ENCODE measurements around the gene SCAF4. TPM values are rescaled to one million over a fixed set of nuclear protein-coding genes. Genes with fewer than 3 reads are reported as not detected.
A peak's percentile ranks its signal among the peaks of the same experiment; 100 is the strongest.

SCAF4 gene
- total RNA-seq, 1 donor from 2014 or later = 31.9 TPM

DNA sequence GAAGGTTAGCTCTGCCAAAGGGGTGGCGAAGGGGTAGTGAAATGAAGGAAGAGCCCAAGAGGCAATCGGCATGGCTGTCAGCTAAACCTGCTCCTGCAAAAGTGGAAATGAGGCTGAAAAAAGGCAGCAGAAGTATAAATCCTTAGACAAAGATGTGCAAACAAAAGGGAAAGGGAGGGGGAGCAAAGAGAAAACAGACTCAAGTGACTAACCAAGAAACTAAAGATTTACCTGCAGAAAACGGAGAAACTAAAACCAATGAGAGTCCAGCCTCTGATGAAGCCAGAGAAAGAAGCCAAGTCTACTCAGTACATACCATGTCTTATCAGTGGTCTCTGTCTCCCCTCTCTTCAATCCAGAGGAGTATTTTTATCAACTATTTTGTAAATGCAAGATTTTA is 25.4 kb downstream of the SCAF4 start:
- no peak for TF ChIP-seq EZH2phosphoT487 (IDR thresholded peaks at IDR 0.05)
- no peak for TF ChIP-seq CTCF (IDR thresholded peaks at IDR 0.05)
- TF ChIP-seq EZH2 (IDR thresholded peaks at IDR 0.05) = no peak
- Histone ChIP-seq H4K20me1 (ENCODE audit: low read depth) (peaks cover 85% of the 10 kb centered on the region), H3K9ac (no peak overlapping the region), H3K79me2 (ENCODE audit: low read depth) (peaks cover 100% of the 10 kb centered on the region), H3K27me3 (no peaks in the 10 kb centered on the region), H3K36me3 (peaks cover 26% of the 10 kb centered on the region), H3K9me3 (ENCODE audit: low read depth) (no peaks in the 10 kb centered on the region), H3K27ac (peak overlapping the region; percentile 64), H3F3A (ENCODE audit: low read depth) (peaks cover 24% of the 10 kb centered on the region), H3K4me2 (peak overlapping the region; percentile 17), H3K4me3 (no peak overlapping the region), H2AFZ (replicated peaks) (no peak overlapping the region), H3K4me1 (peaks cover 12% of the 10 kb centered on the region)
- DNase-seq (ENCODE audit: low spot score) = peak; percentile 12
- no peak overlapping the region for H3K4me3 Mint-ChIP-seq
- peaks cover 17% of the 10 kb centered on the region for H3K36me3 Mint-ChIP-seq
- H3K4me1 Mint-ChIP-seq = peaks cover 6% of the 10 kb centered on the region
- H3K9me3 Mint-ChIP-seq = no peaks in the 10 kb centered on the region
- peak overlapping the region; percentile 20 for H3K27ac Mint-ChIP-seq
- H3K27me3 Mint-ChIP-seq (ENCODE audit: insufficient read depth, low read depth) = peaks cover 4% of the 10 kb centered on the region

DNA sequence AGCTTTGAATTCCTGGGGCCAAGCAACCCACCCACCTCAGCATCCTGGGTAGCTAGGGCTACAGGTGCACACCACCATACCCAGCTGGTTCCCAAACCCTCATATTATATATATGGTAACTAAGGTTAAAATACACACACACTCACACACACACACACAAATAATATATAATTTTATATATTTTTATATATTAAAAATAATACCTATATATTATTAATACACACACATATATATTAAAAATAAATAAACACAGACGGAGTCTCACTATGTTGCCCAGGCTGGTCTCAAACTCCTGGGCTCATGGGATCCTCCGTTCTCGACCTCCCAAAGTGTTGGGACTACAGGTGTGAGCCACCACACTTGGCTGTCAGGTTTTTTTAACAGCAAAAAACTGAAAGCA is 31.9 kb downstream of the SCAF4 start:
- H3K27ac Mint-ChIP-seq = no peak overlapping the region

GRCh38 chr21:31698461-31698860 is 33.5 kb downstream of the SCAF4 start:
- H3K9ac ChIP-seq = no peak overlapping the region
- no peak overlapping the region for H3K4me2 ChIP-seq
- no peaks in the 10 kb centered on the region for H3K4me1 ChIP-seq
- peaks cover 10% of the 10 kb centered on the region for H3F3A ChIP-seq (ENCODE audit: low read depth)
- peaks cover 64% of the 10 kb centered on the region for H3K36me3 ChIP-seq
- peaks cover 34% of the 10 kb centered on the region for H3K36me3 Mint-ChIP-seq
- no peak overlapping the region for H2AFZ ChIP-seq (replicated peaks)
- no peaks in the 10 kb centered on the region for H3K27me3 ChIP-seq
- H3K79me2 ChIP-seq (ENCODE audit: low read depth) = peaks cover 57% of the 10 kb centered on the region
- H3K4me3 Mint-ChIP-seq = no peak overlapping the region
- H3K27me3 Mint-ChIP-seq (ENCODE audit: insufficient read depth, low read depth) = no peaks in the 10 kb centered on the region
- no peaks in the 10 kb centered on the region for H3K9me3 Mint-ChIP-seq
- H3K4me3 ChIP-seq = no peak overlapping the region
- peaks cover 12% of the 10 kb centered on the region for H4K20me1 ChIP-seq (ENCODE audit: low read depth)
- no peak overlapping the region for H3K27ac ChIP-seq
- H3K4me1 Mint-ChIP-seq = peaks cover 11% of the 10 kb centered on the region
- no peak overlapping the region for H3K27ac Mint-ChIP-seq
- H3K9me3 ChIP-seq (ENCODE audit: low read depth) = no peaks in the 10 kb centered on the region
- TF ChIP-seq EZH2 (IDR thresholded peaks at IDR 0.05) (no peak), EZH2phosphoT487 (IDR thresholded peaks at IDR 0.05) (no peak), CTCF (IDR thresholded peaks at IDR 0.05) (no peak)
- DNase-seq (ENCODE audit: low spot score) = no peak

More for the DNA sequence above, 31.9 kb downstream of the SCAF4 start:
- Histone ChIP-seq H3K36me3 (peaks cover 56% of the 10 kb centered on the region), H2AFZ (replicated peaks) (no peak overlapping the region), H3K27me3 (no peaks in the 10 kb centered on the region), H3K4me1 (no peaks in the 10 kb centered on the region), H3K27ac (no peak overlapping the region), H3K9ac (no peak overlapping the region), H3K4me3 (no peak overlapping the region), H4K20me1 (ENCODE audit: low read depth) (peaks cover 26% of the 10 kb centered on the region), H3K9me3 (ENCODE audit: low read depth) (no peaks in the 10 kb centered on the region), H3K4me2 (no peak overlapping the region), H3K79me2 (ENCODE audit: low read depth) (peaks cover 73% of the 10 kb centered on the region), H3F3A (ENCODE audit: low read depth) (peaks cover 7% of the 10 kb centered on the region)
- H3K36me3 Mint-ChIP-seq = peaks cover 27% of the 10 kb centered on the region
- H3K4me1 Mint-ChIP-seq = peaks cover 11% of the 10 kb centered on the region
- H3K4me3 Mint-ChIP-seq = no peak overlapping the region
- H3K9me3 Mint-ChIP-seq = no peaks in the 10 kb centered on the region
- DNase-seq (ENCODE audit: low spot score) = no peak
- no peaks in the 10 kb centered on the region for H3K27me3 Mint-ChIP-seq (ENCODE audit: insufficient read depth, low read depth)
- no peak for TF ChIP-seq EZH2 (IDR thresholded peaks at IDR 0.05)
- TF ChIP-seq CTCF (IDR thresholded peaks at IDR 0.05) = no peak
- no peak for TF ChIP-seq EZH2phosphoT487 (IDR thresholded peaks at IDR 0.05)
